Measurements from ENCODE around the gene GRK1.
"Not testable (repeated sequence)": the region's sequence is repeated elsewhere in the genome, so short reads cannot be mapped to it uniquely, and the experiment has no call there.

The GRK1 gene

DNA sequence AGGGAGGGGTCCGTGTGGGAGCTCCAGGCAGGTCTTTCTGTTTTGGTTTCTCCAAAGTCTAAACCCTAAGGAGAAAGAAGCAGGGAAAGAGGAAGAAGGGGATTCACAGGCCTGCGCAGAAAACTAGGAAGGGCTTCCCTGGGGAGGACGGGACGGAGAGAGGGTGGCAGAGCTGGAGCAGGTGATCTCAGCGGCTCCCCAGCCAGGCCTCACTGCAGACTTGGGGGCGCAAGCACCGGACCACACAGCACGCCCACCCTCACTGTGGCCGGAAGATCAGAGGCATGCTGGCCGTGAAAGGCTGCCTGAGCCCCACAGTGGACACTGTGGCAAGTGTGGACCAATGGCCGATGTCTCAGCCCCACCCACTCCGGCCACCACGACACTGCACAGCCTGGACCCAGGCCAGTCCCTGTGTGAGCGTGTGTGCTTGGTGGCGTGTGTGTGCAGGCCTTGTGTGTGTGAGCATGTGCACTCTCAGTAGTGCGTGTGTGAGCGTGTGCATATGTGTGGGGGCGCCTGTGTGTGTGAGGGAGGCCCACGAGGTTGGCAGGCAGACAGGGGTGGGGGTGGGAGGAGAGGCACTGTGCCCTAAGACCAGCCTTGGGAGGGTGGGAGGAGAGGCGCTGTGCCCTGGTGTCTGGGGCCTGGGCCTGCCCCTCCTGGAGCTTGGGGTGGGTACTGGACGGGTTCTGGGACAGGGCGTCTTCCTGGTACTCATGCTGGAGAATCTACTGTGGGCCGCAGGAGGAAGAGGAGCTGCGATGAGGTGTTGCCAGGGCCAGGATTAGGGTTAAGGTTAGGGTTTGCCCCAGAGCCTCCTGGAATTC is 76.6 kb downstream of the GRK1 start:
- DNase-seq (ENCODE audit: low read depth in 2 of 2): no peak

DNA sequence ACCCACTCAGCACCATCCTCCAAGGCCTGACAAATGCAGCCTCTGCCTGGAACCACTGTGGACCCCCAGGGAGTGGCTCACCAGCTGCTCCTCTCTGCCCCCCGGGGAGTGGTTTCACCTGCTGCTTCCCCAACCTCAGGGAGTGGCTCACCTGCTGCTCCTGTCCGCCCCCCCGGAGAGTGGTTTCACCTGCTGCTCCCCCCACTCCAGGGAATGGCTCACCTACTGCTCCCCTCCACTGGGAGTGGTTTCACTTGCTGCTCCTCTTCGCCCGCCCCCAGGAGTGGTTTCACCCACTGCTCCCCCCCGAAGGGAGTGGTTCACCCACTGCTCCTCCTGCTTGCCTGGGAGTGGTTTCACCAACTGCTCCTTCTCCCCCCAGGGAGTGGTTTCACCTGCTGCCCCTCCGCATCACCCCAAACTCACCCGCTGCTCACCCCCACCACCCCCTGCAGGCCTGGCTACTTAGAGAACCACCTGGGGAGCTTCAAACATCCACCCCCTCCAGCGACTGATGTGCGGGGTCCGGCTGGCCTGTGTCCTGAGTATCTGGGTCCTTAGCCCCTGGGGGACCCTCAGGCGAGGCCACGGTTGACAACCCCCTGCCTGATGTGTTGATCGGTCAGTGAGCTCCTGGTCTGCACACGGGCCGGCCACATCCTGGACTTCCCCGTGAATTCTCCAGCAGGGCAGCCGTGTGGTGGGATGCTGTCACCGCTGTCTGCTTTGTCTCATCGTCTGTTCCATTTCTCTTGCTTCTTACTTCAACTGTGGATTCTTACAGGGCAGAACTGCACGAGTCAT is 77.4 kb downstream of the GRK1 start:
- no peak for DNase-seq (ENCODE audit: low read depth in 2 of 2)

DNA sequence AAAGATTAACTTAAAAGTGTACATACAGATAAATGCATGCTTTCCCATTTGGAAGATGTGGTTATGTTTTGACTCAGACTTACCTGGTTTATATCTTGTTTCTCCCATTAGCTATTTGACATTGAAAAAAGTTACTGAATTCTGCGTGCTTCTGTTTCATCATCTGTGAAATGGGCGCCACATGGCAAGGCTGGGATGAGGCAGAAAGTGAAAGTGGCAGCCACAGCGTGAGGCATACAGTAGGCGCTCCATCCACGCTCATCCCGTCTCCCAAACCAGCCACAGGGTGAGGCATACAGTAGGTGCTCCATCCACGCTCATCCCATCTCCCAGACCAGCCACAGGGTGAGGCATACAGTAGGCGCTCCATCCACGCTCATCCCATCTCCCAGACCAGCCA is 78.0 kb downstream of the GRK1 start:
- DNase-seq (ENCODE audit: low read depth in 2 of 2): no peak

DNA sequence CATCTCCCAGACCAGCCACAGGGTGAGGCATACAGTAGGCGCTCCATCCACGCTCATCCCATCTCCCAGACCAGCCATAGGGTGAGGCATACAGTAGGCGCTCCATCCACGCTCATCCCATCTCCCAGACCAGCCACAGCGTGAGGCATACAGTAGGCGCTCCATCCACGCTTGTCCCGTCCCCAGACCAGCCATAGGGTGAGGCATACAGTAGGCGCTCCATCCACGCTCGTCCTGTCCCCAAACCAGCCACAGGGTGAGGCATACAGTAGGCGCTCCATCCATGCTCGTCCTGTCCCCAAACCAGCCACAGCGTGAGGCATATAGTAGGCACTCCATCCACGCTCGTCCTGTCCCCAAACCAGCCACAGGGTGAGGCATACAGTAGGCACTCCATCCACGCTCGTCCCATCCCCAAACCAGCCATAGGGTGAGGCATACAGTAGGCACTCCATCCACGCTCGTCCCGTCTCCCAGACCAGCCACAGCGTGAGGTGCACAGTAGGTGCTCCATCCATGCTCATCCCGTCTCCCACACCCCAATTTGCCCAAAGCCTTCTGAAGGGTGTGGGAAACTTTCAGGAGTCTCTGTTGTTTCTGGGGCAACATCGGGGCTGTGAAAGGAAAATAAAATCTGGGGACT is 78.6 kb downstream of the GRK1 start:
- not testable (repeated sequence) for DNase-seq (ENCODE audit: low read depth in 2 of 2)

DNA sequence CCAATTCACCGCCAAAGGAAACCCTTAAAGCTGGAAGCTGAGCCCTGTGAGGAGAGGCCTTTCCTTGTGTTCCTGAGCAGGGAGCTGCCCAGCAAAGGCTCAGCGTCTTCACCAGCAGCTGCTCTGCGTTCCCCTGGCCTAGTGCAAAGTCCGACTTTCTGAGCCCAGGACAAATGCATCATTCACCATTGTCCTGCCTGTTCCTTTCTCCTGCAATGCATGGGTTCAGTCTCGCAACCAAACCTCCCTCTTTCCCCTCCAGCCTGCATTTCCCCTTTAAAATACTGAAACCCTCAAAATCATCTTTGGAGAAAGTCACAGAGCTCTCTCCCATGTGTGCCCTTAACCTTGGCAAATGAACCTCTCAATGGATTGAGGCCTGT is 79.1 kb downstream of the GRK1 start:
- DNase-seq (ENCODE audit: low read depth in 2 of 2): no peak

DNA sequence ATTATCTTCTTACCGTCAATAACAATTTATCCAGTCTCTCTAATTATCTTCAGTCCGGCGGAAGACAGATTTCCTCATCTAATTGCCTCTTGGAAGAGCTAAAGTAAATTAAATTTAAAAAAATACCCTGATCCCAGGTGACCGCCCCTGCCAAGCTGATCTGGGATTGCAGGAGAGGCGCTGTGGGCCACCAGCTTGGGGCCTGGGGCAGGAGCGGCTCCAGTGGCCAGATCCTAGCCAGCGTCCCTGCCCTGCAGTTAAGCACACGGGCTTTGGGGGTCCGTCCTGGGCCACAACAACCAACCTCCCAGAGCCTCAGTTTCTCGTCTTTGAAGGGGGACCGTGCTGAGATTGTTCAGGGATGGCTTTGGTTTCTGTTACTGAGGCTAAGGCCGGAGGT is 79.7 kb downstream of the GRK1 start:
- no peak for DNase-seq (ENCODE audit: low read depth in 2 of 2)

DNA sequence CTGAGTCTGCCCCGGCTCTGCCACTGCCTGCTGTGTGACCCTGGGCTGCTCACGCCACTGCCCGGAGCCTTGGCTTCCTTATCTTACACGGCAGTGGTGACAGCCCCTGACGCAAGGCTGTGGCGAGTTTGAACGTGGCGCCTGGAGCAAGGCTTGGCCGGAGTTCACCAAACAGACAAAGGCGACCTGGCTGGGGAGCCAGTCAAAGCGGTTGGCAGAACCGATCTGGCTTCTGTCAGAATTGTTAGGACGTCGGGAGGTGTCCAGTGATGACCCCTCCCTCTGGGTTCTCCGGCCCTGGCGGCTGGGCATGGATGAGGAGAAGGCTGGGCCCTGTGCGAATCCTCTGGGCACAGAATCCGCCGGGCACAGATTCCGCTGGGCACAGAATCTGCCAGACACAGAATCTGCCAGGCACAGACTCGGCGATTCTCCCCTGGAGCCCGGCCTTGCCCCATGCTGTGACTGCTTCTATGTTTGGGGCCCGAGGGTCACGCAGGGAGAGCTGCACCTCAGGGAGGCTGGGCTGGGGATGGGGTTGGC is 80.3 kb downstream of the GRK1 start:
- DNase-seq (ENCODE audit: low read depth in 2 of 2): no peak

DNA sequence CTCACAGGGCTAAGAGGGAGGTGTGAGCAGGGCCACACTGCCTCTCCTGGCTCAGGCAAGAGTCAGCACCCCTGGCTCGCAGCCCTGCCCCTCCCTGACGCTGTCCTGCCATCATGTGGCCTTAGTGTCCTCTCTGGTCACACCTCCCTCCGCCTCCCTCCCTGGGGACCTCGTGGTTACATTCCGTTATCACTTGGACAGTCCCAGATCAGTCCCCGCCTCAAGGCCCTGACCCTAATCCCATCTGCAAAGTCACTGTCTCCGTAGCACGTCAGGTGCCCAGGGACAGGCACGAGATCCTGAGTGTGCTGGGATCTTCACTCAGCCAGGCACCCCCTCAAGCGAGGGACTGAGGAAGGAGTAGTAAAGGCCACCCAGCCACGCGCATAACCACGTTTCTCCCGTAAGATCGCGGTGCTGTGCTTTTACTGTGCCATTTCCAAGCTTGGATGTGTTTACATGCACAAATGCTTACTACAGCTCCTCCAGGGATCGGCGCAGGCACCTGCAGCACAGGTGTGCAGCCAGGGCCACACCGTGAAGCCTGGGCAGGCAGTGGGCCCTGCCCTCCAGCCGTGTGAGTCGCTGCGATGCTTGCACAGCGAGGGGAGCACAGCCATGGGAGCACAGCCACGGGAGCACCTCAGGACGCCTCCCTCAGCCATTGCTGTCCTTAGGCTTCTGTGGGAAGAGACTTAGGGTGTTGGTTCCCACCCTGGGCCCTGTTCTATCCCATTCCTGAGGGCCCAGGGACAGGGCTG is 81.3 kb downstream of the GRK1 start:
- DNase-seq (ENCODE audit: low read depth in 2 of 2): no peak

DNA sequence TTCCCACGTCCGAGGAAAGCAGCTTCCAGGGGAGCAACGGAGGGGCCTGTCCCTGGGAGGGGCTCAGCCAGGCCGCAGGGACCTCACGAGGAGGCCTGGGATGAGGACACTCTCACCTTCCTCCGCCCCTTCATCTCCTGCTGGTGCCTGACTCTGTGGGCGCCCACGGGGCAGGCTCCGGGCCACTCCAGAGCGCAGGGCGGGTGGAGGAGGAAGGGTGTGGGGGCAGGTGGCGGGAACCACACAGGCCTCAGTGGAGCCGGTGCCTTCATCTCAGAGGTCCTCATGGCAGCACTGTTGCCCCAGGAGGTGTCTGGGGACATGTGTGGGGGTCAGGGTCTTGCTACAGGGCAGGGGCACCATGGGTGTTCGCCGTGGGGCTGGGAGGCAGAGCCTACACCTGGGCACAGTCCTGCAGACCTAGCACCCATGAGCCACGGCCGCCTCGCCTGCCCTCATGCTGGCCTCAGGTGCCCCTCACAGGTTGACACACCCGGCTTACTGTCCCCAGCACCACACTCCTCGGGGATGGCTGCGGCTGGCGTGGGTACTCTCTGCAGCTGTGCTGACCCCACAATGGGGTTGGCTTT is 81.9 kb downstream of the GRK1 start:
- no peak for DNase-seq (ENCODE audit: low read depth in 2 of 2)

DNA sequence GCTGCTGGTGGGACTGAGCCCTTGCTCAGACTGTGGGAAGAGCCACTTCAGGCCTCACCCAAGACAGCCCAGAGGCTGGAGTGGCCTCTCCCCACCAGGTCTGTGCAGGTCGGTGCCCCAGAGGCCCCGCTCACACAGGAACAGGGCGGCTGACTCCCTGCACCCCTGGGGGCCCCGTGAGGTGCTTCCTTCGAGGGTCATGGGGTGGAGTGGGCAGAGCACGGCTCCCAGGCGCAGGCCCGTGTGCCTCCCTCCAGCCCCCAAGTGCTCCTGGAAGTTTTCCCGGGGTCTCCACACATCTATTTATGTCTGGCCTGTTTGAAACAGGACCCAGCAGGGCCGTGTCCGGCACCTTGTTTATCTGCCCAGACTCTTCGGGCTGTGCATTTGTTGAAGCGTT is 82.5 kb downstream of the GRK1 start:
- no peak for DNase-seq (ENCODE audit: low read depth in 2 of 2)

DNA sequence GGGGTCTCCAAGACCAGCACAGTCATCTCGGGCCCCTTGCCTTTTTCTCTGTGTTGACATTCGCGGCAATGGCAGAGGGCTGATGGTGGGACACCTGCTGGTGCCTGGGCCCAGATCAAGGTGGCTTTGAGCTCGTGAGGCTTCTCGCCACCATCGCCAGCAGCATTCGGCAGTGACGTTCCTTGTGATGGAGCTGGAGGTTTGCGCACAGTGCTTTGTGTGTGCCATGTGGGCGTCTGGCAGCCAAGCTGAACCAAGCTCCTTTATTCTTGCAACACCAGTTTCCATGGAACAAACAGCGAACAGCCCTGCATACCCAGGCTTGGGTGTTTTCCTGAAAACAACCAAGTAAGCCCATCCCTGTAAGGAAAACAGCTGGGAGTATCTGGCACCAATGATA is 82.9 kb downstream of the GRK1 start:
- no peak for DNase-seq (ENCODE audit: low read depth in 2 of 2)

DNA sequence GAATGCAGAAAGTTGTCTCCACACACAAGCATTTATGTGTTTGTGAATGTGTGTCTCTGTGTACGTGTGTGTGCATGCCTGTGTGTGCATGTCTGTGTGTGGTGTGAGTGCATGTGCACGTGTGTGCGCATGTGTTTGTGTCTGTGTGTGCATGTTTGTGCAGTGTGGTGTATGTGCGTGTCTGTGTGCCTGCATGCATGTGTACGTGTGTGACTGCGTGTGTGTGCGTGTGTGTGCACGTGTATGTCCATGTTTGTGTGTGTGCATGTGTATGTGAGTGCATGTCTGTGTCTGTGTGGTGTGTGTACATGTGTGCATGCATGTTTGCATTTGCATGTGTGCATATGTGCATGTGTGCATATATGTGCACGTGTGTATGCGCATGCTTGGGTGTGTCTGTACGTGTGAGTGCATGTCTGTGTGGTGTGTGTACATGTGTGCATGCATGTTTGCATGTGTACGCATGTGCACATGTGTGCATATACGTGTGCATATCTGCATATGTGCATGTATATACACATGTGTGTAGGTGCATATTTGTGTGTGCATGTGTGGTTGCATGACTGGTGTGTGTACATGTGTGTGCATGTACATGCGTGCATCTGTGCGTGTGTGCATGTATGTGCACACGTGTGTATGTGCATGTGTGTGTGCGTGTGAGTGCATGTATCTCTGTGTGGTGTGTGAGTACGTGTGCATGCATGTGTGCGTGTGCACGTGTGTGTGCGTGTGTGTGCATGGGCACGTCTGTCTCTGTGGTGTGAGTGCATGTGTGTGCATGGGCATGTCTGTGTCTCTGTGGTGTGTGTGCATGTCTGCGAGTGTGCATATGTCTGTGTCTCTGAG is 83.8 kb downstream of the GRK1 start:
- no peak for DNase-seq (ENCODE audit: low read depth in 2 of 2)

DNA sequence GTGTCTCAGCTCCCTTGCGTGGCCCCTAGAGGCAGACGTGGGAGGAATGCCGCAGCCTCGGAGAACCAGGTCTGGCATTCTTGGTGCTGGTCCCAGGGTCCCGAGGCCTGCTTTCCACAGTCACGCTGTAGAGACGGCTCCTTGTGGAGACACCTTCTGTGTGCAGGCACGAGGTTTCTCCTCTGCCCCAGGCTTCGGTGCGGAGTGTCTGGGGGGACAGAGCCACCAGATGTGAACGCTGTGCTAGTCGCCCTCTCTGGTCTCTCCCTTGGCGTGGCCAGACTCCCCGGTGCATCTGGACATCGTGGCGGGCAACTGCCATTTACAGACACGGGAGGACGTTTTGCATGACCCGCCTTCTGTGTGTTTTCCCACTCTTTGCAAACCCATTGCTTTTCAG is 84.5 kb downstream of the GRK1 start:
- no peak for DNase-seq (ENCODE audit: low read depth in 2 of 2)

DNA sequence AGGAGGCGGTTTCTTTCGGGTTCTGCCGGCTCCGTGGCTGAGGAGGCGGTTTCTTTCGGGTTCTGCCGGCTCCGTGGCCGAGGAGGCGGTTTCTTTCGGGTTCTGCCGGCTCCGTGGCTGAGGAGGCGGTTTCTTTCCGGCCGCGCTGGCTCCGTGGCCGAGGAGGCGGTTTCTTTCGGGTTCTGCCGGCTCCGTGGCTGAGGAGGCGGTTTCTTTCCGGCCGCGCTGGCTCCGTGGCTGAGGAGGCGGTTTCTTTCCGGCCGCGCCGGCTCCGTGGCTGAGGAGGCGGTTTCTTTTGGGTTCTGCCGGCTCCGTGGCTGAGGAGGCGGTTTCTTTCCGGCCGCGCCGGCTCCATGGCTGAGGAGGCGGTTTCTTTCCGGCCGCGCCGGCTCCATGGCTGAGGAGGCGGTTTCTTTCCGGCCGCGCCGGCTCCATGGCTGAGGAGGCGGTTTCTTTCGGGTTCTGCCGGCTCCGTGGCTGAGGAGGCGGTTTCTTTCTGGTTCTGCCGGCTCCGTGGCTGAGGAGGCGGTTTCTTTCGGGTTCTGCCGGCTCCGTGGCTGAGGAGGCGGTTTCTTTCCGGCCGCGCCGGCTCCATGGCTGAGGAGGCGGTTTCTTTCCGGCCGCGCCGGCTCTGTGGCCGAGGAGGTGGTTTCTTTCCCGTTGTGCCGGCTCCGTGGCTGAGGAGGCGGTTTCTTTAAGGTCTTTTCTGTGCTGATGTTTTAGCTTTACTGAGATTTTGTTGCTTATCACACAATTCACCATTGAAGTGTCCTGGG is 85.4 kb downstream of the GRK1 start:
- not testable (repeated sequence) for DNase-seq (ENCODE audit: low read depth in 2 of 2)

DNA sequence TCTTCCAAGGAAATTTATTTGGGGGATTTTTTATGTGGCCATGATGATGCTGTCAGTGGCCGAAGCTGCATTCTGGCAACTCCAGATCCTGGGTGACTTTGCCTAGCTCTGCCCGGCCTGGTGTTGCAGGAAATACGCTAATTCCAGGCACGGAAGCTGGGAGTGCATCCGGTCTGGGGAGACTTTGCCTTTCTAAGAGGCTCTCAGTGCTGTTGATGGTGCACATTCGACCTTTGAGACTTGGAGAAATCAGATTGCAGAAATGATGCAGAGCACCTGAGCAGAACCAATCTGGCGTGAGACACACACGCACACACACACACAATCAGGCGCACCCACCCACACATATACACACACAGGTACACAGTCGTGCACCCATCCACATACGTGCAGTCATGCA is 86.2 kb downstream of the GRK1 start:
- DNase-seq (ENCODE audit: low read depth in 2 of 2): no peak

DNA sequence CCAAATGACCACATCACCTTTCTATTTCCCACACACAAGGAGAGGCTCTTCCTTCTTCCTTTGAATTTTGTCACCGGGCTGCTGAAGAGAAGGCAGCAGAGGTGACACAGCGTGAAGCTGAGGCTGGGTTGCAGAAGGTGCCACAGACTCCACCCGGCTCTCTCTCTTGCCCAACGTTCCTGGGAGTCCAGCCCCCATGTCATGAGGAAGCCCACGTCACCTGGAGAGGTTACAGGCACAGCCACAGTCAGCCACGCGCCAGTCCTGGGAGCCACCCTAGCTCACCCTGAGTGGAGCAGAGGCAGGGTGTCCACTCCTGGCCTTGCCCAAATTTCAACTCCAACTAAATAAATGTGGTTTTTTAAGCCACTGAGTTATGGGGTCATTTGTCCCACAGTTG is 87.2 kb downstream of the GRK1 start:
- no peak for DNase-seq (ENCODE audit: low read depth in 2 of 2)

DNA sequence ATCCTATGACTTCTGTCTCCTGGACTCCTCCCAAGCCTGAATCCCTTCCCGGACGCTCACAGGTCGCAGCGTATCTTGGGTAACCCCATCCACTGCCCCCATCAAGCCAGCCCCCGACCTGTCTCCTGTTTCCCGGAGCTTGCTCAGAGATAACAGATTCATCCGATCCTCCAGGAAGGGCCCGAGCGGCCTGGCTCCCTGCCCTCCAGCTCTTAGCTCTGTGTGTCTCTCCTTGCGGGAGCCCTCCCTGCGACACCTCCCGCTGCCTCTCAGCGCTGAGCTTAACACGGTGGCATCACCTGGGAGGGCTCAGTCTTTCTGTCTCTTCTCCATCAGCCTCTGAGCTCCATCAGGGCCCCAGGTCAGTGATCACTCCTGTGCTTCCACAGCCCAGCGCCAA is 87.7 kb downstream of the GRK1 start:
- no peak for DNase-seq (ENCODE audit: low read depth in 2 of 2)

DNA sequence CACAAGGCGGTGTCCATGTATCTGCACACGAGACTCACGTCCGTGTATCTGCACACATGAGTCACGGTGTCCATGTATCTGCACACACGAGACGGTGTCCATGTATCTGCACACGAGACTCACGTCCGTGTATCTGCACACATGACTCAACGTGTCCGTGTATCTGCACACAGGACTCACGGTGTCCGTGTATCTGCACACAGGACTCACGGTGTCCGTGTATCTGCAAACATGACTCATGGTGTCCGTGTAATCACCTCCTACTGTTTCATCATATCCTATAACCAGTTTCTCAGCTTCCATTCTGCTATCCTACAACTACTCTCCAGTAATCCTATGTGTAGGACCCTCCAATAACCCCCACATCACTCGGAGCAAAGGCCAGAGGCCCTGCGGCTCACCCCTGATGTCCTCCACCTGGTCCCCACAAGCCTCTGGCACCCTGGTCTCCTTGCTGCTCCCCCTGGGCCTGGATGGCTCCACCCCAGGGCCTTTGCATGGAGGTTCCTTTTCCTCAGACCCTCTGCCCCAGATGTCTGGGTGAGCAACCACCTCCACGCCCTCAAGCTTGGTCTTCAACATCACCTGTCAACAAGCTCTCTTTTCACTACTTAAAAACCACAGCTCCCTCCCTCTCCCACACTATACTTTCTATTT is 89.5 kb downstream of the GRK1 start:
- no peak for DNase-seq (ENCODE audit: low read depth in 2 of 2)

All from stimulated activated CD8-positive, alpha-beta memory T cell treated with anti-CD3 and anti-CD28 coated beads, Interleukin-7, amount 100 ng/mL, for 1 hour (primary cell).